ENCODE measurements around the gene SUPT7L. TPM values are rescaled to one million over a fixed set of nuclear protein-coding genes. Genes with fewer than 3 reads are reported as not detected.
A peak's percentile ranks its signal among the peaks of the same experiment; 100 is the strongest.

SUPT7L gene, protein sequence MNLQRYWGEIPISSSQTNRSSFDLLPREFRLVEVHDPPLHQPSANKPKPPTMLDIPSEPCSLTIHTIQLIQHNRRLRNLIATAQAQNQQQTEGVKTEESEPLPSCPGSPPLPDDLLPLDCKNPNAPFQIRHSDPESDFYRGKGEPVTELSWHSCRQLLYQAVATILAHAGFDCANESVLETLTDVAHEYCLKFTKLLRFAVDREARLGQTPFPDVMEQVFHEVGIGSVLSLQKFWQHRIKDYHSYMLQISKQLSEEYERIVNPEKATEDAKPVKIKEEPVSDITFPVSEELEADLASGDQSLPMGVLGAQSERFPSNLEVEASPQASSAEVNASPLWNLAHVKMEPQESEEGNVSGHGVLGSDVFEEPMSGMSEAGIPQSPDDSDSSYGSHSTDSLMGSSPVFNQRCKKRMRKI
- 10 to 100 TPM; 27.3 to 30.9 (median 29.0) TPM for total RNA-seq
- polyA plus RNA-seq: 26.8 TPM
- long read RNA-seq, donor 1, full-length matches to known transcripts: 46 of 62 reads
- long read RNA-seq, donor 1, partial matches to known transcripts: 0 of 62 reads
- long read RNA-seq, donor 1, other reads (novel, unspliced or antisense): 16 of 62 reads
- long read RNA-seq, donor 2, full-length matches to known transcripts: 26 of 31 reads
- long read RNA-seq, donor 2, partial matches to known transcripts: 0 of 31 reads
- long read RNA-seq, donor 2, other reads (novel, unspliced or antisense): 5 of 31 reads
- long read RNA-seq, donor 3, full-length matches to known transcripts: 90 of 126 reads
- long read RNA-seq, donor 3, partial matches to known transcripts: 13 of 126 reads
- long read RNA-seq, donor 3, other reads (novel, unspliced or antisense): 23 of 126 reads
- long read RNA-seq, donor 4, full-length matches to known transcripts: 22 of 28 reads
- long read RNA-seq, donor 4, partial matches to known transcripts: 2 of 28 reads
- long read RNA-seq, donor 4, other reads (novel, unspliced or antisense): 4 of 28 reads

DNA sequence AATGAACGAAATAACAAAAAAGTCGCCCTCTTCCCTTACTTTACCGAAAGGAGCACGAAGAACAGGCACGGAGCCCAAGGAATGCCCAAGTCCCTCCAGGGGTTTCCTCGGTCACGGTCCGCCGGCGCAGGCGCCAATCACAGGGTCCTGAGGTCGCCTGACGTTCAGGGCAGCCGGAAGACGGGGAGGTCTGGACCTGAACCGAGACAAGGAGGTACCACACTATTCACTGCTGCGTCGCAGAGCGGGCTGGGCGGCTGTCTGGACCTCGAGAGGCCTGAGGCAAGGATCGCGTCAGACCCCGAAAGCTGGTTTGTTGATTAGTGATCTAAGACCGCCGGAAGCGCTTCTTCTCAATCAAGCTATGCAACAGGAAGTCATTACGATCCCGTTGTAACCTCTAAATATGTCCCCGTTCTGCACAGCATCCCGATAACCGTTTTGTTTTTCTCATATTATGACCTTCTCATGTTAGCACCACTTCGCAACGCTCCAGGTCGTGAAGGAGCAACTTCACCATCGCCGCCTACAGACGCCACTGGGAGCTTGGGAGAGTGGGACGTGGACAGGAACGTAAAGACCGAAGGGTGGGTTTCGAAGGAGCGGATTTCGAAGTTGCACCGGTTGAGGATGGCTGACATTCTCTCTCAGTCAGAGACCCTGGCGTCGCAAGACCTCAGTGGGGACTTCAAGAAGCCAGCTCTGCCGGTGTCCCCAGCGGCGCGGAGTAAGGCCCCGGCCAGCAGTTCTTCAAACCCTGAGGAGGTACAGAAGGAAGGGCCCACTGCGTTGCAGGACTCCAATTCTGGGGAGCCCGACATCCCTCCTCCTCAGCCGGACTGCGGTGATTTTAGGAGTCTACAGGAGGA lies at the start of gene SUPT7L, which contains the start of gene SLC4A1AP:
TSS of gene SUPT7L (minus strand) at position 330 of the 869 bp plus-strand sequence. CDS start 1,422 bp downstream, outside the sequence.
TSS of gene SLC4A1AP (plus strand) at position 605 of the 869 bp plus-strand sequence. CDS start at position 631, 26 bp downstream.
- Histone ChIP-seq H3K4me3 (ENCODE audit: low read length) (peak within 1 kb of the TSS; percentile 87), H3K27me3 (ENCODE audit: control insufficient read depth, insufficient read depth) (no peaks in the 10 kb centered on the region), H3K9me3 (ENCODE audit: control insufficient read depth, low read length) (no peaks in the 10 kb centered on the region), H3K27ac (ENCODE audit: low read length) (peak within 1 kb of the TSS; percentile 100), H3K4me1 (ENCODE audit: control insufficient read depth, insufficient read depth, low read length) (no peaks in the 10 kb centered on the region)
- DNase-seq: peak; percentile 75 to 89 (median 88)
- under 1% methylated on average over 56 of the region's 56 CpGs for WGBS
- intact Hi-C loops (cut with DNase I): no loop called here
- peak; percentile 88 to 92 for ATAC-seq

DNA sequence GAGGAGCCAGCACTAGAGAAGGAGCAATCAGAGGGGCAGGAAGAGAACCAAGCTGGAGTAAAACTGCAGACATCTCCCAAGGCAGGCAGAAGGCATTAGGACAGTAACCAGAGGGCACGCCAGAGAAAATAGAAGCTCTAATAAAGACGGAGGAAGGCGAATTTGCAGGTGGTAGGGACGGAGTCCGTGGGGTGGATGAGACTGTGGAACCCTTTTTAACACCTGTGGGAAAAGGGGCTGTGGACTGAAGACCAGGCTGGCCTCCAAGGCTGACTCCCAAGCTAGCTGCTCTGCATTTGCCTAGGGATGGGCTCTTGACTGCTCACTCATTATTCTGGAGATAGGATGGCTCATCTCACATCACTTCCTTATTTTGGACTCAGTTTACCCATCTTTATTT lies 49.8 kb upstream of the SUPT7L start:
- Histone ChIP-seq H3K4me3 (ENCODE audit: low read length) (no peak overlapping the region), H3K27me3 (ENCODE audit: control insufficient read depth, insufficient read depth) (no peaks in the 10 kb centered on the region), H3K4me1 (ENCODE audit: control insufficient read depth, insufficient read depth, low read length) (peaks cover 2% of the 10 kb centered on the region), H3K27ac (ENCODE audit: low read length) (no peak overlapping the region), H3K9me3 (ENCODE audit: control insufficient read depth, low read length) (no peaks in the 10 kb centered on the region)
- DNase-seq: no peak
- no peak for ATAC-seq
- WGBS: 95% methylated on average over 5 of the region's 5 CpGs
- intact Hi-C loops (cut with DNase I): loop anchor here in 1 of 4 donors (10.0 kb wide), 1 partner anchor 102 kb away; no protein-coding TSS in a partner anchor

DNA sequence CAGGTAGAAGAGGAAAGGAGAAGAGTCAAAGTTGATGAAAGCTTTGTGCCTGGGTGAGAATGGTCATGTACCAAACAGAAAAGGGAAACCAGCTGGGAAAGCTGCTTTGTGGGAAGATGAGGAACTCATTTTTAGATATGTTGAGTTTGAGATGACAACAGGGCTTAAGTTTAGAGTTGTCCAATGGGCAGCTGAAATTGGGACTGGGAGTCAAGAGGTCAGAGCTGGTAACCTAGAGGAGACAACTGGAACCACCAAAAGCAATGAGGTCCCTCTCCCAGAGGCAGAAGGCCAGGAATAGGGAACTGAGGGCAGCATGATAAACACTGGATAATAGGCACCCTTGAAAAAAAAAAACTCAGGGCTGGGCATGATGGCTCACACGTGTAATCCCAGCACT lies 49.1 kb upstream of the SUPT7L start:
- Histone ChIP-seq H3K9me3 (ENCODE audit: control insufficient read depth, low read length) (no peaks in the 10 kb centered on the region), H3K27me3 (ENCODE audit: control insufficient read depth, insufficient read depth) (no peaks in the 10 kb centered on the region), H3K4me1 (ENCODE audit: control insufficient read depth, insufficient read depth, low read length) (peaks cover 2% of the 10 kb centered on the region), H3K27ac (ENCODE audit: low read length) (peak overlapping the region; percentile 10), H3K4me3 (ENCODE audit: low read length) (no peak overlapping the region)
- DNase-seq: no peak
- no peak for ATAC-seq
- WGBS: 75% methylated on average over 1 of the region's 1 CpG
- intact Hi-C loops (cut with DNase I): loop anchor here in 1 of 4 donors (10.0 kb wide), 1 partner anchor 102 kb away; no protein-coding TSS in a partner anchor

DNA sequence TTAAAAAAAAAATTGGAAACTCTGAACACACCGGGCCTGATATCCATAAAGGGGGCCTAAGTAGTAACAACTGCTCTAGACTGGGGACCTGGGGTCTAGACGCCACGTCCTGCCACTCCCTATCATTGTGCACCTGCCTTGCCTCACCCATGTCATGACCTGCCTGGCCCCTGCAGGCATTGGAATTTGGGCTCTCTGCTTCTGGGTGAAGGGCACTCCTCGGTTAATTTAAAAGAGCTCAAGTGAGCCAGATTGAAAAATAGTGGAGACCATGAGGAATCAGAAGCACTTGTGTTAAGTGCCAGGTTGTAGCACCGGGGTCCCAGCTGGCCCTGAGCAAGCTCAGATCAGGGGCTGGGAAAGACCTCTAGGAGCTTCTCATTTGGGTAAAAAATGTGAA lies 48.4 kb upstream of the SUPT7L start:
- ATAC-seq (no peak), DNase-seq (no peak)
- no peaks in the 10 kb centered on the region for H3K27me3 ChIP-seq (ENCODE audit: control insufficient read depth, insufficient read depth)
- H3K9me3 ChIP-seq (ENCODE audit: control insufficient read depth, low read length): no peaks in the 10 kb centered on the region
- H3K4me3 ChIP-seq (ENCODE audit: low read length): no peak overlapping the region
- WGBS: 89% methylated on average over 5 of the region's 5 CpGs
- H3K27ac ChIP-seq (ENCODE audit: low read length): no peak overlapping the region
- H3K4me1 ChIP-seq (ENCODE audit: control insufficient read depth, insufficient read depth, low read length): peaks cover 2% of the 10 kb centered on the region
- intact Hi-C loops (cut with DNase I): loop anchor here in 1 of 4 donors (10.0 kb wide), 1 partner anchor 103 kb away; no protein-coding TSS in a partner anchor

DNA sequence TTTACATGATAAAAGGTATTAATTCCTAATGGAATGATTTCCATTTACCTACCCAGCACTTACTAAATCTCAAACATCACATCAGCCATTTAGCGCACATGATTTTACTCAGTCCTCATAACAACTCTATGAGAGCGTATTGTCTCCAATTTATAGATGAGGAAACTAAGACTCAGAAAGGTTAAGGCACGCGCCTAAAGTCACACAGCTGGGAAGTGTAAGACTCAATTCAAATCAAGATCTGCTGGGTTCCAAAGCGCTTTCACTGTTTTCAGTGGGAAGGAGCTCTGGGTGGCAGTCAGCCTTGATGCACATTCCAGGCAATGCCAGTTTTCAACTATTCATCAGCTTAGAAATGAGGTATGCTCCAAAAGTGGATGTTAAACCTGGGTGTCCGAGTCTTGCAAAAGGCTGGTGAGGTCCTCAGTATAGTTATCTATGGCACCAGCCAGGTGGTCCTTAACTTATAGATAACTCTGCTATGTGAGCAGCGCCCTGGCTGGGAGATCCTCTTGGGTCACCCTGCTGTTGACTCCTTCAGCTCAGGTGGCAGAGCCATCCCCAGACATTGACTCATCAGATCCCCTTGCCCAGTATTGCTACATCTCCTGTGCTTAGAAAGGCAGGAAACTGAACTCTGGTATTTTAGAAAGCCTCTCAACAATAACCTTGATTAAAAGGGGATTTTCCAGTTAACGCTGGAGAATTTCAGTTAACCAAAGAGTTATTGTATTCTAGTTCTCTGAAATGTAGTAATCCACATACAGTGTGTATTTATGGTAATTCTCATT lies 47.4 kb upstream of the SUPT7L start:
- no peaks in the 10 kb centered on the region for H3K9me3 ChIP-seq (ENCODE audit: control insufficient read depth, low read length)
- H3K4me3 ChIP-seq (ENCODE audit: low read length): no peak overlapping the region
- intact Hi-C loops (cut with DNase I): loop anchor here in 1 of 4 donors (10.0 kb wide), 1 partner anchor 104 kb away; no protein-coding TSS in a partner anchor
- H3K27ac ChIP-seq (ENCODE audit: low read length): no peak overlapping the region
- H3K4me1 ChIP-seq (ENCODE audit: control insufficient read depth, insufficient read depth, low read length): peaks cover 2% of the 10 kb centered on the region
- H3K27me3 ChIP-seq (ENCODE audit: control insufficient read depth, insufficient read depth): no peaks in the 10 kb centered on the region
- DNase-seq (no peak), ATAC-seq (no peak)
- 88% methylated on average over 8 of the region's 8 CpGs for WGBS

DNA sequence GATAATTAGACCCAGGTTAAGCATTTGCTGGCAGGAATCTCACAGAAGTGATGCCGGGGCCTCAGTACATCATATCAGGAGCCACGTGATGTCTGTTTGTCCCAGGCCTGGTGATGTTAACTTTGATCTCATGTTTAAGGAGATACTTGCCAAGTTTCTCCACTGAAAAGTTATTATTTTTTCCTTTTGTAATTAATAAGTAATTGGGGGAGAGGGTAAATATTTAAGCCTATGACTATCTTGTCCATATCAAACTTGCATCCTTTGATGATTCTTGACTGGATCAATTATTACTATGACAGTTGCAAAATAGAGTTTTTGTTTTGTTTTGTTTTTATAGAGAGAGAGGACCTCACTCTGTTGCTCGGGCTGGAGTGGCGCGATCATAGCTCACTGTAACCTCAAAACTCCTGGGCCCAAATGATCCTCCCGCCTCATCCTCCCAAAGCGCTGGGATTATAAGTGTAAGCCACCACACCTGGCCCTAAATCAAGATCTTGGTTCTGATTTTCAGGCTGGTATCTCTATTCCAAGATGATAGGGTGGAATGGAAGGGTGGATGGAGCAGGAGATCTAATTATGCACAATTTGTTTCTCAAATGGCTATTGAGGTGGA lies 46.7 kb upstream of the SUPT7L start:
- H3K9me3 ChIP-seq (ENCODE audit: control insufficient read depth, low read length): no peaks in the 10 kb centered on the region
- no peak for DNase-seq
- H3K4me1 ChIP-seq (ENCODE audit: control insufficient read depth, insufficient read depth, low read length): peaks cover 2% of the 10 kb centered on the region
- no peaks in the 10 kb centered on the region for H3K27me3 ChIP-seq (ENCODE audit: control insufficient read depth, insufficient read depth)
- WGBS: 83% methylated on average over 7 of the region's 7 CpGs
- H3K4me3 ChIP-seq (ENCODE audit: low read length): no peak overlapping the region
- no peak overlapping the region for H3K27ac ChIP-seq (ENCODE audit: low read length)
- ATAC-seq: no peak
- intact Hi-C loops (cut with DNase I): loop anchor here in 2 of 4 donors (10.0 kb wide), 3 partner anchors 105 to 745 kb away; partner anchors contain the start of gene FOSL2 (in 1 of the 2)

DNA sequence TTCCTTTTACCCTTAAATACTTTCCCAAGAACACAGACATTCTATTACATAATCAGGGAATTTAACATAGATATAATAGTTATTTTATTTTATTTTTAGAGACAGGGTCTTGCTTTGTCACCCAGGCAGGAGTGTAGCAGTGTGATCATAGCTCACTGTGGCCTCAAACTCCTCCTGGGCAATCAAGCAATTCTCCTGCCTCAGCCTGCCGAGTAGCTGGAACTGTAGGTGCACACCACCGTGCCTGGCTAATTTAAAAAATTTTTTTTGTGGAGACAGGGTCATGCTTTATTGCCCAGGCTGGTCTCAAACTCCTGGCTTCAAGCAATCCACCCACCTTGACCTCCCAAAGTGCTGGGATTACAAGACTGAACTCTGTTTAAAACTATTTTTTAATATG lies 45.9 kb upstream of the SUPT7L start:
- DNase-seq: no peak
- intact Hi-C loops (cut with DNase I): loop anchor here in 2 of 4 donors (10.0 kb wide), 2 partner anchors 685 to 745 kb away; partner anchors contain the start of gene FOSL2 (in 1 of the 2)
- Histone ChIP-seq H3K4me1 (ENCODE audit: control insufficient read depth, insufficient read depth, low read length) (no peaks in the 10 kb centered on the region), H3K9me3 (ENCODE audit: control insufficient read depth, low read length) (no peaks in the 10 kb centered on the region), H3K27me3 (ENCODE audit: control insufficient read depth, insufficient read depth) (no peaks in the 10 kb centered on the region), H3K4me3 (ENCODE audit: low read length) (no peak overlapping the region), H3K27ac (ENCODE audit: low read length) (peak overlapping the region; percentile 15)
- 57% methylated on average over 2 of the region's 2 CpGs for WGBS
- no peak for ATAC-seq

DNA sequence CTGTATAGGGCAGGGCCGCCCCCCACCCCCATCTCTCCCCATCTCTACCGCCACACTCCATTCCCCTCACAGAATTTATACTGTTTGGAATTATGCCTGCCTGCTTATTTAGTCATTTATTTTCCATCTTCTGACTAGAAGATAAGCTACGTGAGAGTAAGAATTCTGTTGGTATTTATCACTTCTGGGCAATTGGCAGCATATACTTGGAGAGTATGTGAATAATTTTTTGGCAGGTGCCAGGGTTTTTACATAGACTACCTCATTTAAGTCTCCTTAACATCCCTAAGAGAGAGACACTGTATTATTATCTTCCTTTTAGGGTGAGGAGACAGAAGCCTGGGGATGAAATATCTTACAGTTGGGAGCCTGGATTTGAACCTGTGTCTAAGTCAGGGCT lies 45.3 kb upstream of the SUPT7L start:
- ATAC-seq (no peak), DNase-seq (no peak)
- Histone ChIP-seq H3K4me3 (ENCODE audit: low read length) (no peak overlapping the region), H3K27ac (ENCODE audit: low read length) (peak overlapping the region; percentile 80), H3K27me3 (ENCODE audit: control insufficient read depth, insufficient read depth) (no peaks in the 10 kb centered on the region), H3K4me1 (ENCODE audit: control insufficient read depth, insufficient read depth, low read length) (no peaks in the 10 kb centered on the region), H3K9me3 (ENCODE audit: control insufficient read depth, low read length) (no peaks in the 10 kb centered on the region)
- intact Hi-C loops (cut with DNase I): loop anchor here in 2 of 4 donors (10.0 kb wide), 2 partner anchors 686 to 746 kb away; partner anchors contain the start of gene FOSL2 (in 1 of the 2)
- 78% methylated on average over 3 of the region's 3 CpGs for WGBS

DNA sequence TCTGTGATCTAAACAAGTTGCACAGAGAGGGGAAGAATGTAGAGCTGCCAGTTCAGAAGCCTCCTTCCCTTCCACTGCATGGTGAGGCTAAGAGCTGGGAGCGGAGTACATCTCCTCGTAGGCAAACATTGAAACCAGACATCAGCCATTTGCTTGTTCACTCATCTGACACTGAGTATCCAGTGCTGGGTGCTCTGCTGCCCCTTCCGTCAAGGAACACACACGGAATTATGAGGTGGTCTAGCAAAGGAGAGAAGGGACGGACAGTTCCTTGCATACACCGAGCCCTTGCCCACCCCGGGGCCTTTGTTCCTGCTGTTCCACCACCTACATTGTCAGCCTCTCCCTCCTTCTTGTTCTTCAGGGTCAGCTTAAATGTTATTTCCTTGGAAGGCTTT lies 44.8 kb upstream of the SUPT7L start:
- intact Hi-C loops (cut with DNase I): loop anchor here in 2 of 4 donors (10.0 kb wide), 2 partner anchors 687 to 747 kb away; partner anchors contain the start of gene FOSL2 (in 1 of the 2)
- WGBS: 88% methylated on average over 7 of the region's 7 CpGs

More for the DNA sequence above, 44.8 kb upstream of the SUPT7L start:
- H3K27me3 ChIP-seq (ENCODE audit: control insufficient read depth, insufficient read depth): no peaks in the 10 kb centered on the region
- no peak for DNase-seq
- H3K27ac ChIP-seq (ENCODE audit: low read length): peak overlapping the region; percentile 80
- H3K4me3 ChIP-seq (ENCODE audit: low read length): no peak overlapping the region
- H3K9me3 ChIP-seq (ENCODE audit: control insufficient read depth, low read length): no peaks in the 10 kb centered on the region
- ATAC-seq: no peak
- no peaks in the 10 kb centered on the region for H3K4me1 ChIP-seq (ENCODE audit: control insufficient read depth, insufficient read depth, low read length)
